Suppressor macrophage treated with lipopolysaccharide for 1 hour (primary cell): ENCODE results near the gene FRMPD3.

Experiments used
- DNase-seq, 3 donors: peaks; one replicate each; pipeline ENCODE4 v3.0.0-alpha.2; 2020 to 2022

FRMPD3 gene

GRCh38 chrX:107482046-107482445, 32.6 kb downstream of the FRMPD3 start:
- DNase-seq = no peak

GRCh38 chrX:107484002-107484726, 34.7 kb downstream of the FRMPD3 start:
- no peak for DNase-seq

GRCh38 chrX:107485013-107485412, 35.6 kb downstream of the FRMPD3 start:
- DNase-seq = no peak

GRCh38 chrX:107493141-107493540, 43.7 kb downstream of the FRMPD3 start:
- DNase-seq = no peak

- no peak for DNase-seq
These were observed 47.3 kb downstream of the FRMPD3 start for GRCh38 chrX:107496786-107497185.
